BE2C (cell line): ENCODE measurements around the gene RALGPS1.

ENCODE experiments used
- DNase-seq: peaks from one replicate; pipeline ENCODE4 v3.0.0-alpha.2; 2020
- H3K27me3 ChIP-seq: fragments of 250-450 bp; sonication (Bioruptor Pico); 2 replicates; pipeline ENCODE4 v1.5.1; 2020; ENCODE audit warnings: mild to moderate bottlenecking
- H3K36me3 ChIP-seq: fragments of 250-450 bp; sonication (Bioruptor Pico); 2 replicates; pipeline ENCODE4 v1.5.1; 2020; ENCODE audit warnings: mild to moderate bottlenecking
- H3K4me1 ChIP-seq: fragments of 250-450 bp; sonication (Bioruptor Pico); 2 replicates; pipeline ENCODE4 v1.5.1; 2020
- H3K4me3 ChIP-seq: 2 replicates; pipeline ENCODE4 v1.5.1; 2011; ENCODE audit warnings: low read depth, low read length
- H3K9me3 ChIP-seq: fragments of 250-450 bp; sonication (Bioruptor Pico); 2 replicates; pipeline ENCODE4 v1.5.1; 2020
- CTCF ChIP-seq: IDR thresholded peaks from 2 replicates; pipeline ENCODE4 v1.5.1; 2012; ENCODE audit warnings: mild to moderate bottlenecking, low read depth, low read length

Gene RALGPS1

GRCh38 chr9:127114606-127115005 lies 200.0 kb downstream of the RALGPS1 start:
- Histone ChIP-seq H3K9me3 (no peaks in the 10 kb centered on the region), H3K4me1 (peaks cover 4% of the 10 kb centered on the region; the same call in 1 of the 2 replicates), H3K27me3 (no peaks in the 10 kb centered on the region), H3K4me3 (no peak overlapping the region), H3K36me3 (no peaks in the 10 kb centered on the region)
- DNase-seq = no peak
- TF ChIP-seq CTCF = no peak

- H3K9me3 ChIP-seq = no peaks in the 10 kb centered on the region
- no peak for DNase-seq
- no peaks in the 10 kb centered on the region for H3K36me3 ChIP-seq
- no peak for TF ChIP-seq CTCF
- H3K27me3 ChIP-seq = no peaks in the 10 kb centered on the region
- H3K4me1 ChIP-seq = peaks cover 4% of the 10 kb centered on the region; the same call in 1 of the 2 replicates
- H3K4me3 ChIP-seq = no peak overlapping the region
These were observed 201.6 kb downstream of the RALGPS1 start for GRCh38 chr9:127116088-127116726.

- Histone ChIP-seq H3K4me1 (peaks cover 4% of the 10 kb centered on the region; the same call in 1 of the 2 replicates), H3K36me3 (no peaks in the 10 kb centered on the region), H3K27me3 (no peaks in the 10 kb centered on the region), H3K9me3 (no peaks in the 10 kb centered on the region), H3K4me3 (no peak overlapping the region)
- DNase-seq = peak; percentile 65
- TF ChIP-seq CTCF = no peak
These were observed 202.4 kb downstream of the RALGPS1 start for GRCh38 chr9:127116957-127117356.

- TF ChIP-seq CTCF = no peak
- Histone ChIP-seq H3K4me1 (peaks cover 4% of the 10 kb centered on the region; the same call in 1 of the 2 replicates), H3K36me3 (no peaks in the 10 kb centered on the region), H3K4me3 (no peak overlapping the region), H3K27me3 (no peaks in the 10 kb centered on the region), H3K9me3 (no peaks in the 10 kb centered on the region)
- DNase-seq = no peak
These were observed 203.2 kb downstream of the RALGPS1 start for GRCh38 chr9:127117801-127118200.

GRCh38 chr9:127118597-127119319 lies 204.2 kb downstream of the RALGPS1 start:
- Histone ChIP-seq H3K36me3 (no peaks in the 10 kb centered on the region), H3K27me3 (no peaks in the 10 kb centered on the region), H3K4me1 (peaks cover 11% of the 10 kb centered on the region), H3K4me3 (no peak overlapping the region), H3K9me3 (no peaks in the 10 kb centered on the region)
- DNase-seq = peak; percentile 27
- no peak for TF ChIP-seq CTCF

- TF ChIP-seq CTCF = no peak
- H3K36me3 ChIP-seq = no peaks in the 10 kb centered on the region
- peaks cover 11% of the 10 kb centered on the region for H3K4me1 ChIP-seq
- H3K4me3 ChIP-seq = no peak overlapping the region
- H3K9me3 ChIP-seq = no peaks in the 10 kb centered on the region
- no peak for DNase-seq
- H3K27me3 ChIP-seq = no peaks in the 10 kb centered on the region
These were observed 204.7 kb downstream of the RALGPS1 start for GRCh38 chr9:127119320-127119709.
